HG03469 (cell line): Measurements from ENCODE around the gene GRIK2.

Experiments
- ATAC-seq: cut with Tn5 transposase; IDR thresholded peaks from one replicate; pipeline ENCODE4 v1.9.1; 2021; ENCODE audit warnings: mild to moderate bottlenecking, moderate library complexity, moderate number of reproducible peaks; ENCODE audit not compliant: unreplicated experiment

Gene GRIK2

DNA sequence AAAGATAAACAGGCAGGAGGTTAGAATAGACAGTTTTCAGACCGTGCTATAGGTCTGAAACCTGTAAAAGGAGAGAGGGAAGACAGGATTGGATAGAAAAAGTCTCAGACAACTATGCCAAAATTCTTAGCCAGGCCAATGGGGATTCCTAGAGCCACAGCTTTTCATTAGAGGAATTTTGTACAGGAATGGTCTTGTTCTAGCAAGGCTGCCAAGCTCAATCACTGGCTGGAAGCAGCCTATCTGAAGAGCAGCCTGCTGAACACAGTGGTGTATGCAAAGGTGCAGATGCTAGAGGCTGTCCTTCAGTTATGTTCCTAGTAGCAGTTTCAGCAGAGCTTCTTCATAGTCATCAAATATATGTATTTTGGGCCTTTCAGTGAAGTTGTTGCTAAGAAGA lies 313.1 kb downstream of the GRIK2 start:
- ATAC-seq = no peak

- no peak for ATAC-seq
Observed at GRCh38 chr6:101711518-101711917, 318.0 kb downstream of the GRIK2 start.

DNA sequence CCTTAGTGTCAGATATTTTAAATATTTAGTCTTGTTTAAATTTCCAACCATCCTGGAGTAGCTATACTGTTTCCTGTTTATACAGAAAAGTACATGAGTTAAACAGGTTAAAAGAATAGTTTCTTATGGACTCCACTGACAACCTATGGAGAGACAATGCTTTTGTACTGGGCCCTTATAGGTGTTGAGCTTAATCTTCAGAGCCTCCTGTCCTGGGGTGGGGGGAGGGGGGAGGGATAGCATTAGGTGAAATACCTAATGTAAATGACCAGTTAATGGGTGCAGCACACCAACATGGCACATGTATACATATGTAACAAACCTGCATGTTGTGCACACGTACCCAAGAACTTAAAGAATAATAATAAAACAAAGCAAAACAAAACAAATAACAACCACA lies 322.9 kb downstream of the GRIK2 start:
- no peak for ATAC-seq

- no peak for ATAC-seq
Observed at GRCh38 chr6:101716810-101717209, 323.3 kb downstream of the GRIK2 start.

DNA sequence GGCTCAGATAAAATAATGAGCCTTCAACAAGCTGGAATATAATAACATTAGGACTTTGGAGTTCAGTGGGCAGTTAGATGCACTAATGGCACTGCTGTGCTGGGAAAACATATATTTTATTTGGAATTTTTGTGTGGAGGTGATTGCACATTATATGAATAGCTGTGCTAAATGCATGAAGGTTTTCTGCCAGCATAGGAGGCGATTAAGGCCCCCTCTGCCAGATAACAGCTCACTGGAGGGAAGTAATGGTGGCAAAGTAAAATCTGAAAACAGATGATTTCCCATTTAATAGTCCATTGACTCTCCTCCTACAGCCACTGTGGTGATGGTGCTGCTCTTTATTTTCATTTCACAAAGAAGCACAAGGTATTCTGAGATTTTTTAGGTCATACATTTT lies 326.0 kb downstream of the GRIK2 start:
- ATAC-seq = no peak

DNA sequence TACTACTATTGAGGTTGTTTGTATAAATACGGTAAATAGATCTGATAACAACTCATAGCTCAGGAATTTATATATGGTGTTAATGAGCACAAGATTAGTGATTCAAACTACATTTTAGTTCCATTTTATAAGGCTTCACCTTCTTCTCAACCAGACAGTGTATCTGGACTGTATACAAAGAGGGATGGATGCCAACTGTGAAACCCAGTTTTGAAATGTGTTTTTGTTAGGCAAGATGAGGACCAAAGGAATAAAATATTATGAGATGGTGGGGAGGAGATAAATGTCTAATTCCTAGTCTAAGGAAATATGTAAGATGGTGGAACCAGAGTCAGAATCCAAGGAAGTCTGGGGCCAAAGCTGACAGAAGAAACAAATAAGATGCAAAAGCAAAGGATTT lies 329.0 kb downstream of the GRIK2 start:
- no peak for ATAC-seq

DNA sequence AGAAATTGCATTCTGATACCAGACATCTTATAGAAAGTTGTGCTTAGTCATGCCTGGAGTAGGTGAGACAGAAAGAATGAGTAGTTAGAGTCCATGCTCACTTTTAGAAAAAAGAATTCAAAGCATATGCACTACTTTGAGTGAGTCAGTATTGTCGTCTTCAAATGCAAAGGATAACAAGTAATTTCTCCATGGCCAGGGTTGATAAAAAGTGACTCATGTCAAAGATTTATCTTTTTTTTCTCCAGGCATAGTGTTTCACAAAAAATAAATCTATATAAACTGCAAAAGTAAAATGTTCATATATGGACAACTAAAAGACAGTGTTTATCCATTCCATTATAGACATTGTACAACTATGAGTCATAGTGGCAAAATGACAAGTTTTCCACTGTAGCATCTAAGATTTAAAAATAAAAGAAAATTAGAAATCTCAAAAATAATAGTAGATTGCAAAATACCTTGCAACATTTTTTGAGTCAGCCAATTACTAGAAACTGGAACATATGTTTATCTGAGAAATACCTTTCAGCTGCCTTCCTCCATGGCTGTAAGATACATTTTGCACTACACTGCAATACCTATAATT lies 329.6 kb downstream of the GRIK2 start:
- no peak for ATAC-seq

GRCh38 chr6:101728388-101728787 lies 334.9 kb downstream of the GRIK2 start:
- no peak for ATAC-seq

DNA sequence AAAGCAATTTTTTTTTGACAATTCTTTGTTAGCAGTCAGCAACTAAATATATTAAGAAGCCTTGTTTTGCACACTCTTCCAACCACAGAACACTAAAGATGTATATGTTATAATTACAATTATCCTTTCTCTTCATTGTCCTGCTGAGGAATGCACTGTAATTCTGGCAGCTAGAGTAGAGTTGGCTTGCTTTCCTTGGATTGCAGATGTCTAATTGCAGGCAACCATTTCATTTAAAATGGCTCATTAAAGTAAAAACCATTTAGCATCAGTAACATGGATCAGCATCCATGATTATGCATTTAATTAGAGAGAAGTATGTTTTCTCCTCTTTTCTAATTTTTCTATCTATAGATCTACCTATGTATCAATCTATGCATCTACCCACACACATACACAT lies 335.4 kb downstream of the GRIK2 start:
- ATAC-seq = no peak

GRCh38 chr6:101730954-101731353 lies 337.4 kb downstream of the GRIK2 start:
- ATAC-seq = no peak

DNA sequence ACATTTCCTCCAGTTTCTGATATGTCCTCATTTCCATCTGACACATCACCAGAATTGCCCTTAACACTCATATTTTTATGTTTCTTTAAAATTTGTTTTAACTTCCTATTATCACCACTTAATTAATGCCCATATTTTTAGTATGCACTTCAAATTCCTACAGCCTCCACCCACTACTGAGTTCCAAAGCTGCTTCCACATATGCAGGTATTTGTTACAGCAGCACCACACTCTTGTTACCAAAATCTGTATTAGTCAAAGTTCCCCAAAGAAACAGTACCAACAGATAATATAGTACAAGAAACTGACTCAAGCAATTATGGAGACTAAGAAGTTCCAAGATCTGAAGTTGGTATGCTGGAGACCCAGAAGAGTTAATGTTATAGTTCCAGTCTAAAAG lies 340.4 kb downstream of the GRIK2 start:
- no peak for ATAC-seq

GRCh38 chr6:101738481-101738880 lies 345.0 kb downstream of the GRIK2 start:
- no peak for ATAC-seq

GRCh38 chr6:101740631-101741030 lies 347.1 kb downstream of the GRIK2 start:
- no peak for ATAC-seq

- no peak for ATAC-seq
Observed at GRCh38 chr6:101741474-101742171, 348.1 kb downstream of the GRIK2 start.

GRCh38 chr6:101747160-101747559 lies 353.7 kb downstream of the GRIK2 start:
- no peak for ATAC-seq

DNA sequence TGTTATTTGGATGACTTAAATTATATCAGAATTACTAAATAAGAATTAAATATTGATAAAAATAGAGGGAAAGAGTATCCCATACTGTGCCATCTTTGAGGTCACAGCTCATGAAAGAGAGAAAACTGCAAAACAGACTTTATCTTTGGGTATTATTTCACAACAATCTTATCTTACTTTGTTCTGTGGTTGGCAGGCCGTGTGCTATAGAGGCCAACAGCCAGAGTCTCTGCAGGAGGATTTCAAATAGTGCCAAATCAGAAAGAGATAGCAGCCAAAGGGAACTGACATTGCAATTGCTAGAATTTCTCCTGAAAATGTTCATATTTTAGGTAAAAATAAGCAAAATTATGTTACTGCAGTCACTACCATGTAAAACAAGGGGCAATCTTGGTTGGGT lies 354.2 kb downstream of the GRIK2 start:
- no peak for ATAC-seq

DNA sequence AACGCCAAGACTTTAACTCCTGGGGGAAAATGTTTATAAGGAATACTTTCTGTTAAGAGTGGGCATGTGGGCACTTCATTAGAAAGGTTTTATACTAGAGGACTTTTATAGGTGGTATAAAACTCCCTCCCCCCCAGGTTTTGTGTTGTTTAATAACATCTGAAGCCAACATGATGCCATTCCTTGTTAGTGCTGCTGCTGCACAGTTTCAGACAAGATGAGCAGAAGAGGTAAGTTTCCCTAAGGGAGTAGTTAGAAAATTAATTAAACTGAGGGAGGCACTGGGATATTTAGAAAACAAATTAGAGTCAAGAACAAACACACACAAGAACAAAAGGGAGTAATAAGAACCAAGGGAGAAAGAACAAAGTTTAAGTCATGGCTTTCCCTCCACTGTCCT lies 362.4 kb downstream of the GRIK2 start:
- no peak for ATAC-seq

GRCh38 chr6:101758368-101758767 lies 364.9 kb downstream of the GRIK2 start:
- no peak for ATAC-seq

DNA sequence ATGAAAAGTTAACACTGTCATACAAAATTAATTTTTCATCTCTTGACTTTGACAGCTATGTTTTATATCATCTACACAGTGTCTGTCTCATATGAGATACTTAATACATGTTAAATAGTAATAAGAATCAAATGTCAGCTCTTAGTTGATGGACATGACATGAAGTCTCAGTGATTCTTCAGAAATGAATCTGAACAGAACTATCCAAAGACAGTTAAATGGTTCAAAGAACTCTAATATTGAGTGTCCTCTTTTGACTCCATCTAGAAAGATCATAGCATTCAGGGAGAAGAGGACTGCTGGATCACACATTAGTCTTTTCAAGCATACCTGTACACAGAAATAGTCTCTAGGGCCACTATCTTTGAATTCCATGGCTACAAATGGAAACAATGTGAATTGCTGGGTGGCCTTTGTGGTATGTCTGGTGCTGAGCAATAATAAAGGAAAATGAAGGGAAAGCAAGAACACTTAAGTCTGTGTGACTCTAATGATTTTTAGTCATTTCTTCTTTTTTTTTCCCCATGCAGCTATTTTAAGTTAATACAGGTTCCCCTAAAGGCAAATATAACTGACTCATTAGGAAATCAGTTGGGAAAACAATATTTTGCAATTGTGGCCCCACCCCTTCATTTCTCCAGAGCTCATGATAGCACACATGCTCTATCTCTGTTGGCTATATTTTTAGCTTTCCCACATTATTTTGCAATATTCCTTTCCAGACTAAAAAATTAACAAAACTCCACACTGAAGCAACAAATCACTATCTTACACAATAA lies 367.5 kb downstream of the GRIK2 start:
- ATAC-seq = no peak

DNA sequence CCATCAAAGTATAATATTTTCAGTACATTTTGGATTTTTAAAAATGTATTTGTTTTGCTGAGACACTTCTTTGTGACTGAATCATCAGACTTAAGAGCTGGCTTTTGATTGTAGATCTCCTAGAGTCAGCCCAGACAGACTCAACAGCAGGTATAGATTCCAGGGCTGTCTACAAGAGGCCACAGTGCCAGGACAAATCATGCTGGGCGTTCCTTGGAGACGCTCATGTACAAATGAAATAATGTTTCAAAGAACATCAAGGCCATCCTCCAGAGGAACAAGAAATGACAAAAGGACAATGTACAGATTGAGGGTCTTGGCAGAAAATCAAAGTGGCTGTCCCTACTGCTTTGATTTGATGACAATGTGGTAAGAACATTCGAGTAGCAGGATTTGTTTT lies 369.3 kb downstream of the GRIK2 start:
- no peak for ATAC-seq

- no peak for ATAC-seq
Observed at GRCh38 chr6:101765281-101765680, 371.8 kb downstream of the GRIK2 start.

- no peak for ATAC-seq
Observed at GRCh38 chr6:101770116-101770515, 376.6 kb downstream of the GRIK2 start.
